GM18505 (cell line): ENCODE data around the gene PEPD.

Experiments
- ATAC-seq: cut with Tn5 transposase; IDR thresholded peaks from one replicate; pipeline ENCODE4 v1.9.1; 2021; ENCODE audit not compliant: unreplicated experiment
- POLR2A ChIP-seq: IDR thresholded peaks from 4 replicates; pipeline ENCODE4 v1.6.1; 2011; ENCODE audit warnings: borderline replicate concordance; ENCODE audit not compliant: insufficient read depth, insufficient read length; ENCODE audit errors: extremely low read depth

PEPD gene

GRCh38 chr19:33471111-33471996 lies 50.2 kb downstream of the PEPD start:
- no peak for ATAC-seq
- no peak for TF ChIP-seq POLR2A

- no peak for ATAC-seq
- no peak for TF ChIP-seq POLR2A
Observed at GRCh38 chr19:33470686-33471085, 50.9 kb downstream of the PEPD start.

DNA sequence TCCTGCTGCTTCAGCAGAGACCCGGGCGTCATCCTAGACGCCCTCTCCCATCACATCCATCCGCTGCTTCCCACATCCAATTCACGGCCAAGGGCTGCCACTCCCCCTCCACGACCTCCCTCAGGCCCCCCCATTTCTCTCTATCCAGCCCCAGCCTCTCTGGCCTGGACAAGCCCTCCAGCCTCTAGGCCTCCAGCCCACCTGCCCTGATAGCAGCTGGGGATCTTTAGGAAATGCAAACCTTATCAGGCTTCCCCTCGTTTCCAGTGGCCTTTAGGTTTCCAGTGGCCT lies 51.6 kb downstream of the PEPD start:
- TF ChIP-seq POLR2A, result no peak
- no peak for ATAC-seq

DNA sequence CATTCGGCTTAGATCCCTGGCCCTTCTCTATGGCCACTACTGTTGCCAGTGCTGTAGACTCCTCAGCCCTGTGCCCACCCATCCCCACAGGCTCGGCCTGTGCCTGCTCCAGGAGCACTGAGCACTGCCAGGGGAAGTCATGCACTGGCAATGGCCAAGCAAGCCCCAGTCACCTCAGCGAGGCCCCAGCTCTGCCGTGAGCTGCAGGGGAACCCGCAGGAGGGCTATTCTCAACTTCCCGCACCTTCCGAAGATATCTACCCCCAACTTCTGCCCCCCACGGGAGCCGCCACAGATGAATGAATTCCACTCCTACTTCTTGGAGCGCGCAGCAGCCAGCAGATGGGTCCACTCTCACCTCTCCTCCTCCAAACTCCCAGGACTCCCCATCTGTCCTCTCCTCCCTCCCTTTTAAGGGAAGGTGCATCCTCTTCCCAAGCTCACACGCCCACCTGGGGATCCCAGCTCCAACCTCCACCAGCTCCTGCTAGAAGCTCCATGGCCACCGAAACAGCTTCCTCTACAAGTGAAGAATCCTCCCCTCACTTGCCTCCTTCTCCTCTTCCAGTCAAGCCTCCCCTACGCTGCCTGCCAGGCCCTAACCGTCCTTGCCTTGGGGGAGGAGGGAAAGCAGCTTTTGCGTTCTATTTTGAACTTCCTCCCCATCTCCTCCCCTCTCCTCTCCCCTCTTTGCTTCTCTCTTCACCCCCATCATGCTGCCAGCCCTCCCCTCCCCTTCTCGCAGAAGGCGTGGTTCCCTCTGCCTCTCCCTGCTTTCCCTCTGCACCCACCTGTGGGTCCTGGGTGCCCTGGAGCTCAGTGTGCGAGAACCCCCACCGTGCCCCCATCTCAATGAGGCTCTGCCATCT lies 52.2 kb downstream of the PEPD start:
- no peak for TF ChIP-seq POLR2A
- ATAC-seq, result no peak

DNA sequence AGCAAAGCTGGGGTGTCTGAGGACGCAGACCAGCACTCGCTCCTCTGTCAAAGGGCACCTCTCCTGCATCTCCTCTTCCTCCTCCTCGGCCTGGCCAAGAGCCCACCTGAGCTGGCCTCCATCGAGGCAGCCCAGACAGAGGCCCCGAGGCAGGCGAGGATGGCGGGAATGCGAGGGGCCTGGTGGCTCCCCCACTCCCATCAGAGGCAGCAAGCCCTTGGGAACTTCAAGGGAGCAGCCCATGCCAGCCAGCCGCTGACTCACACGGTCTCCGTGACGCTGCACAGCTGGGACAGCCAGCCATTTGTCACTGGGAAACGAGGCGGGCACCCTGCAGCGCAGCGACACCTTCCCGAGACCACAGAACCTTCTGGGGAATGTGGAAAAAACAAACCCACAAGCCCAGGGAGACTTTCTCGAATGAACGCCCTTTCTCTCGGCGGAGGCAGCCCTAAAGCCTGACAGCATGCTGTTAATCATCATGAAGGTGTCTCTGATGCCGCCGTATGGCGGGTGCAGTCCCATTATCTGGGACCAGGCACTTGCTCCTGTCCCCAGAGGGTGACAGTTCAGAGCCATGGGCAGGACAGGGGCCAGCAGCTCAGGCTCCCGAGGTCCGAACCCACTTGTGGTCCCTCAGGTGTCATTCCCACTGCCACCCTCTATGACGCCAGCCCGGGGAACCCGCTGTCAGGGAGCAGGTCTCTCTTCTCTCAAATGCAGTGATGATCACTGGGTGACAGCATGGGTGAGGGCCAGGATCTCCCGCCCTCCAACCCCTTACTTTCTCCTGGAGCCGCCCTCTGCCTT lies 53.0 kb downstream of the PEPD start:
- no peak for ATAC-seq
- TF ChIP-seq POLR2A, result no peak

DNA sequence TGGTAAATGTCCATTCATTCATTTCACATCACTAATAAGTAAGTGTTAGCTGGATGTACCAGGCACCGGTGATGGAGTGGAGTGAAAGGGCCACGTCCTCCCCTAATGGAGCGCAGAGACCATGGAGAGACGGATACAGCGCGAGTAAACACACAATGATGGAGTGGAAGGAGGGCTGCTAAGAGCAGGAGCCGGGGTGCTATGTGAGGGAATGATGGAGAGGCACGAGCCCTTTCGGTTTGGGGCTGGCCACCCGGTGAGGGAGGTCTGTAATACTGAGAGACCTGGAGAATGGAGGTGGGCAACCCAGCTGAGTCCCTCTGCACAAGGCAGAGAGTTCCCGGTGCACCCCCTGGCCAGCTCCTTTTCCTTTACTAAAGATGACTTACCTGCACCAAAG lies 53.7 kb downstream of the PEPD start:
- no peak for ATAC-seq
- no peak for TF ChIP-seq POLR2A

GRCh38 chr19:33465834-33466233 lies 55.8 kb downstream of the PEPD start:
- no peak for ATAC-seq
- TF ChIP-seq POLR2A, result no peak

DNA sequence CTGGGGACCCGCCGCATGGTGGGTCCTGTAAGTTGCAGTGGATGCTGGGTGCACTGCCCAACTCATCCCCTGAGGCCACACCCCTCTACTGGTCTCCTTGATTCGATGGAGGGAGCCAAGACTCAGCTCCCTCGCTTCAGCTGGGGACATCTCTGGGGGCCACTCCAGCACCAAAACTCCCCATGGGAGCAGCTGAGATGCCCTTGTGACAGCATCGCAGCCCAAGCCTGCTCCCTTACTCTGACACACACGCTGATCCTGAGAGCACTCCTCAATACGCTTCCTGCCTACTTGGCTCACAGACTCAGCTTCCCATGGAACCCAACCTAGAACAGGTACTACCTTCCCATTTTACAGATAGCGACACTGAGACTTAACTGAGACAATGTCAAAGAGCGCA lies 56.2 kb downstream of the PEPD start:
- no peak for TF ChIP-seq POLR2A
- ATAC-seq, result no peak

- no peak for TF ChIP-seq POLR2A
- no peak for ATAC-seq
Observed at GRCh38 chr19:33464733-33465115, 56.9 kb downstream of the PEPD start.

DNA sequence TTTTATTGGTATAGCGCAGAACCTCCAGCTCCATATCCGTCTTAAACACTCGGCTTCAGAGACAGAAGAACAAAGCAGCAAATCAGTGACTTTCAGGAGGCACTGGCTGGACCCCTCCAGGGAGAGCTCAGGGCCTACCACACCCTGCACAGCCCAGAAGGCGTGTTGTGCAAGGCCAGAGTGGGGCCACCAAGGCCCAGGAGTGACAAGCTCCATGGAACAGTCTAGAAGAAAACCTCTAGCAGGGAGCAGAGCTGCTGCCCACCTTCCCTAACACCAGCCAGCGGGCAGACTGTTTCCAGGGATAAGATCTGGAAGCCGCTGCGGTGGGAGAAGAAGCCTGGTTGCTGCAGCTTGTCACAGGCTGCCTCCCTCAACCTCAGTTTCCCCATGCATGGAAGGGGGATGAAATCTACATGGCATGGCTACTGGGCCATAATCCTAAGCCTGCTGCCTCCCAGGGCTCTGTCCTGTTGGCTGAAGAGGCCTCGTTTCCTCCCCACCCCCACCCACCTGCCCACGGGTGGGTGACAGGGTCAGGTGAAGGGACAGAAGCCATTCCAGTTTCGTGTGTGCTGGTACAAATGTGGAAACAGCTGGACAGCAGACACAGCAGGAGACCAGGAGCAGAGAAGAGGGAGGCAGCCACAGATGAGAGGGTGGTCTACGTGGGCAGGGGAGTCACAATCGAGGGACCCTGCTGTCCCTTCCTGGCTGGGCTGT lies 57.4 kb downstream of the PEPD start:
- ATAC-seq, result no peak
- no peak for TF ChIP-seq POLR2A

GRCh38 chr19:33463199-33463598 lies 58.4 kb downstream of the PEPD start:
- TF ChIP-seq POLR2A, result no peak
- no peak for ATAC-seq

GRCh38 chr19:33462112-33462791 lies 59.3 kb downstream of the PEPD start:
- no peak for TF ChIP-seq POLR2A
- ATAC-seq, result no peak
